Endothelial cell of umbilical vein (primary cell): ENCODE data around the gene NRCAM. TPM values are rescaled to one million over a fixed set of nuclear protein-coding genes. Genes with fewer than 3 reads are reported as not detected.

Source experiments
- BruUV-seq: library from RNA; stranded (reverse); fragments of 400-500 nt; replicated peaks from 2 replicates; lab custom pipeline; 2021; lab: Mats Ljungman, UMichigan
- CTCF ChIA-PET: fragments of 300-600, 350-600 bp; sonication (Branson Sonifier 250); formaldehyde crosslinking; loops from one replicate; lab custom pipeline; 2021; ENCODE audit warnings: antibody characterized with exemption, inconsistent platforms; lab: Charles Lee
- POLR2A ChIA-PET: fragments of 300-600, 350-600 bp; sonication (Branson Sonifier 250); formaldehyde crosslinking; loops from one replicate; lab custom pipeline; 2021; ENCODE audit warnings: antibody characterized with exemption, inconsistent platforms; lab: Charles Lee
- DNase-seq: peaks from one replicate; pipeline ENCODE4 v3.0.0-alpha.2; 2011; ENCODE audit warnings: low read depth, low spot score
- FAIRE-seq: peaks from 2 replicates; lab custom pipeline; 2011; peaks lifted over from hg19 to GRCh38; lab: Jason Lieb, UNC
- H2AFZ ChIP-seq: 2 replicates; pipeline ENCODE4 v1.6.0; 2012; ENCODE audit warnings: low read depth, low read length, control low read depth, inconsistent platforms
- H3K27ac ChIP-seq: 2 replicates; pipeline ENCODE4 v1.5.1; 2011; ENCODE audit warnings: low read depth, mild to moderate bottlenecking, control low read depth, low read length, moderate library complexity; ENCODE audit not compliant: insufficient read depth
- H3K27me3 ChIP-seq, 2 experiments: 2 replicates each; pipeline versions ENCODE4 v1.6.0 to v1.6.1; 2011; ENCODE audit warnings: low read length in 2 of 2, mixed read lengths in 1 of 2; ENCODE audit not compliant: control insufficient read depth in 2 of 2, insufficient read depth in 2 of 2
- H3K36me3 ChIP-seq, 2 experiments: 2 replicates in 1 of 2; 3 replicates in 1 of 2; pipeline ENCODE4 v1.5.1; 2011; ENCODE audit warnings: low read length in 2 of 2, mild to moderate bottlenecking in 1 of 2, moderate library complexity in 1 of 2; ENCODE audit not compliant: control insufficient read depth in 2 of 2, insufficient read depth in 2 of 2; ENCODE audit errors: extremely low read depth in 1 of 2
- H3K4me1 ChIP-seq: 3 replicates; pipeline ENCODE4 v1.5.1; 2011; ENCODE audit warnings: mild to moderate bottlenecking, low read length; ENCODE audit not compliant: control insufficient read depth, insufficient read depth; ENCODE audit errors: extremely low read depth
- H3K4me2 ChIP-seq: 2 replicates; pipeline ENCODE4 v1.6.1; 2011; ENCODE audit warnings: low read length, control low read depth, mixed read lengths; ENCODE audit not compliant: insufficient read depth
- H3K4me3 ChIP-seq, 3 experiments: fragments of 200-600 bp in 1 of 3; sonication (generic), shearing (Covaris generic) in 1 of 3; replicated peaks in 1 of 3; 2 replicates each; pipeline ENCODE4 v1.5.1; 2011 to 2016; ENCODE audit warnings: control low read depth in 3 of 3, low read length in 3 of 3, mild to moderate bottlenecking in 2 of 3, inconsistent platforms in 1 of 3, low read depth in 1 of 3, moderate library complexity in 1 of 3; ENCODE audit not compliant: insufficient read depth in 1 of 3
- H3K79me2 ChIP-seq: 2 replicates; pipeline ENCODE4 v1.6.0; 2012; ENCODE audit warnings: low read length, inconsistent platforms; ENCODE audit not compliant: control insufficient read depth, insufficient read depth
- H3K9ac ChIP-seq: replicated peaks from 2 replicates; pipeline ENCODE3; 2011; ENCODE audit warnings: low read length, control low read depth; ENCODE audit not compliant: insufficient read depth; ENCODE audit errors: extremely low read depth
- H3K9me1 ChIP-seq: replicated peaks from 3 replicates; pipeline ENCODE4 v1.6.0; 2011; ENCODE audit warnings: mild to moderate bottlenecking, low read length; ENCODE audit not compliant: control insufficient read depth, insufficient read depth; ENCODE audit errors: extremely low read depth
- H3K9me3 ChIP-seq: replicated peaks from 2 replicates; pipeline ENCODE4 v1.5.1; 2012; ENCODE audit warnings: low read length, inconsistent platforms; ENCODE audit not compliant: control insufficient read depth, insufficient read depth
- H4K20me1 ChIP-seq: replicated peaks from 2 replicates; pipeline ENCODE3; 2011; ENCODE audit warnings: mild to moderate bottlenecking, low read length; ENCODE audit not compliant: control insufficient read depth, insufficient read depth; ENCODE audit errors: extremely low read depth
- CTCF ChIP-seq, 2 donors: IDR thresholded peaks; 1 replicate in 1 of 2; 2 replicates in 1 of 2; pipeline ENCODE4 v1.5.1; 2011; ENCODE audit warnings: low read length in 2 of 2, mild to moderate bottlenecking in 2 of 2, moderate library complexity in 2 of 2, control low read depth in 1 of 2, inconsistent platforms in 1 of 2, low read depth in 1 of 2; ENCODE audit not compliant: insufficient read depth in 1 of 2; ENCODE audit errors: extremely low read depth in 1 of 2
- EZH2 ChIP-seq: IDR thresholded peaks from 2 replicates; pipeline ENCODE4 v1.6.1; 2012; ENCODE audit warnings: borderline replicate concordance, low read depth, mild to moderate bottlenecking, moderate library complexity, low read length, inconsistent platforms; ENCODE audit not compliant: severe bottlenecking
- FOS ChIP-seq: IDR thresholded peaks from 2 replicates; pipeline ENCODE4 v1.6.1; 2011; ENCODE audit warnings: mild to moderate bottlenecking, low read length, moderate library complexity, borderline replicate concordance; ENCODE audit not compliant: insufficient read depth
- GATA2 ChIP-seq: IDR thresholded peaks from 2 replicates; pipeline ENCODE4 v1.7.0; 2011; ENCODE audit warnings: low read depth, mild to moderate bottlenecking, moderate library complexity, mixed read lengths, low read length; ENCODE audit not compliant: insufficient read length, insufficient read depth
- JUN ChIP-seq: IDR thresholded peaks from 2 replicates; pipeline ENCODE4 v1.6.1; 2011; ENCODE audit warnings: borderline replicate concordance, low read depth; ENCODE audit not compliant: insufficient read length, insufficient read depth
- MAX ChIP-seq: IDR thresholded peaks from 2 replicates; pipeline ENCODE4 v1.6.1; 2011; ENCODE audit not compliant: insufficient read depth, insufficient read length
- MYC ChIP-seq: IDR thresholded peaks from one replicate; pipeline ENCODE4 v1.6.1; 2011; ENCODE audit warnings: mild to moderate bottlenecking, low read depth, low read length
- POLR2A ChIP-seq: IDR thresholded peaks from 2 replicates; pipeline ENCODE4 v1.6.1; 2012; ENCODE audit warnings: low read depth, mild to moderate bottlenecking, control low read depth, low read length
- POLR2AphosphoS5 ChIP-seq: IDR thresholded peaks from 2 replicates; pipeline ENCODE4 v1.6.1; 2012; ENCODE audit warnings: low read depth, mild to moderate bottlenecking, control low read depth, low read length, moderate library complexity; ENCODE audit not compliant: insufficient read depth
- dilution Hi-C: fragments of 300-500 bp; cut with MboI; formaldehyde crosslinking; loops from one replicate; pipeline ENCODE4 v1.15.0; 2019; ENCODE audit warnings: low sequenced_read_pairs; ENCODE audit not compliant: extremely low pct_ligation_motif_present
- intact Hi-C: fragments of 100-400 bp; cut with micrococcal nuclease; formaldehyde crosslinking; loops from one replicate; pipeline ENCODE4 v1.10.0; 2022
- polyA plus RNA-seq, 4 experiments: library from polyadenylated mRNA; depleted of rRNA in 3 of 4; stranded (reverse) in 3 of 4; unstranded in 1 of 4; fragments of >200 nt; gene quantifications; 2 replicates each; pipeline versions ENCODE4 v1.2.1 to v1.2.3, GENCODE V29; 2011 to 2012; ENCODE audit warnings: missing spikeins in 1 of 4
- total RNA-seq: library from RNA; stranded (reverse); gene quantifications from 2 replicates; pipeline ENCODE4 v1.2.3, GENCODE V29; 2021

NRCAM gene
- total and polyA plus RNA-seq, 2 donors (not counting 3 experiments of a cell fraction or from before 2014, with no cell fraction given): 26.0 to 47.6 TPM

GRCh38 chr7:108120196-108120595, 336.0 kb downstream of the NRCAM start:
- Histone ChIP-seq H3K4me2 (no peak overlapping the region), H3K9me3 (no peaks in the 10 kb centered on the region), H3K4me3 (no peak overlapping the region), H3K79me2 (no peaks in the 10 kb centered on the region), H2AFZ (no peak overlapping the region), H3K27me3 (no peaks in the 10 kb centered on the region), H3K9ac (no peak overlapping the region), H3K4me1 (no peaks in the 10 kb centered on the region), H3K9me1 (no peaks in the 10 kb centered on the region), H4K20me1 (no peaks in the 10 kb centered on the region), H3K27ac (no peak overlapping the region), H3K36me3 (no peaks in the 10 kb centered on the region)
- no TSS peak for BruUV-seq
- intact Hi-C loops (no loop called here), dilution Hi-C loops (no loop called here)
- ChIA-PET CTCF (interaction anchor here (0.6 to 1.9 kb wide), 2 partner anchors 13 to 26 kb away, joined by 3 to 6 read pairs; no protein-coding TSS in a partner anchor), POLR2A (no interaction called here)
- FAIRE-seq (no peak), DNase-seq (no peak)
- TF ChIP-seq FOS (no peak), CTCF (IDR thresholded peaks at IDR 0.05; ENCODE audit: extremely low read depth in 1 of 2, insufficient read depth in 1 of 2, low read depth in 1 of 2, low read length in 2 of 2) (no peak), MYC (no peak), MAX (no peak), JUN (no peak), EZH2 (no peak), POLR2AphosphoS5 (no peak), POLR2A (no peak), GATA2 (no peak)
